KMS-11 (cell line): ENCODE results near the gene EPHB3.
"Not testable (repeated sequence)": the region's sequence is repeated elsewhere in the genome, so short reads cannot be mapped to it uniquely, and the experiment has no call there.

Experiments
- H2AFZ ChIP-seq: fragments of 200-600 bp; sonication (generic); 2 replicates; pipeline ENCODE4 v1.6.1; 2016; ENCODE audit warnings: antibody characterized with exemption, mixed run types, low read depth
- H3K27ac ChIP-seq: fragments of 200-600 bp; sonication (generic); 2 replicates; pipeline ENCODE4 v1.6.1; 2016; ENCODE audit warnings: mild to moderate bottlenecking, mixed run types
- H3K27me3 ChIP-seq: fragments of 200-600 bp; sonication (generic); 2 replicates; pipeline ENCODE4 v1.6.1; 2017; ENCODE audit warnings: mild to moderate bottlenecking, low read depth, mixed run types, moderate library complexity; ENCODE audit not compliant: insufficient read depth
- H3K36me3 ChIP-seq: fragments of 200-600 bp; sonication (generic); 2 replicates; pipeline ENCODE4 v1.6.1; 2017; ENCODE audit warnings: mild to moderate bottlenecking, mixed run types; ENCODE audit not compliant: insufficient read depth
- H3K4me1 ChIP-seq: fragments of 200-600 bp; sonication (generic); 2 replicates; pipeline ENCODE4 v1.6.1; 2016; ENCODE audit warnings: mild to moderate bottlenecking, low read depth, mixed run types; ENCODE audit not compliant: poor library complexity, severe bottlenecking
- H3K4me2 ChIP-seq: fragments of 200-600 bp; sonication (generic); 2 replicates; pipeline ENCODE4 v1.7.0; 2016; ENCODE audit warnings: mild to moderate bottlenecking, mixed run types
- H3K4me3 ChIP-seq: fragments of 200-600 bp; sonication (generic); IDR thresholded peaks from 2 replicates; pipeline ENCODE4 v1.6.1; 2017; ENCODE audit warnings: low read depth, low read length, mixed read lengths; ENCODE audit not compliant: insufficient read depth
- H3K79me2 ChIP-seq: fragments of 200-600 bp; sonication (generic); 2 replicates; pipeline ENCODE4 v1.6.1; 2016; ENCODE audit warnings: low read depth, mixed run types; ENCODE audit not compliant: insufficient read depth
- H3K9ac ChIP-seq: fragments of 200-600 bp; sonication (generic); 2 replicates; pipeline ENCODE4 v1.6.1; 2016; ENCODE audit warnings: mild to moderate bottlenecking, mixed run types
- H4K20me1 ChIP-seq: fragments of 200-600 bp; sonication (generic); 2 replicates; pipeline ENCODE4 v1.6.1; 2016; ENCODE audit warnings: mild to moderate bottlenecking, mixed run types; ENCODE audit not compliant: insufficient read depth
- TF ChIP-seq, protein P1 (sequence below): fragments of 200-600 bp; sonication (generic); conservative IDR thresholded peaks from 2 replicates; pipeline ENCODE4 v1.6.1; 2017; ENCODE audit warnings: low read depth, mild to moderate bottlenecking, antibody characterized with exemption, low read length, moderate library complexity, mixed read lengths

Gene EPHB3

DNA sequence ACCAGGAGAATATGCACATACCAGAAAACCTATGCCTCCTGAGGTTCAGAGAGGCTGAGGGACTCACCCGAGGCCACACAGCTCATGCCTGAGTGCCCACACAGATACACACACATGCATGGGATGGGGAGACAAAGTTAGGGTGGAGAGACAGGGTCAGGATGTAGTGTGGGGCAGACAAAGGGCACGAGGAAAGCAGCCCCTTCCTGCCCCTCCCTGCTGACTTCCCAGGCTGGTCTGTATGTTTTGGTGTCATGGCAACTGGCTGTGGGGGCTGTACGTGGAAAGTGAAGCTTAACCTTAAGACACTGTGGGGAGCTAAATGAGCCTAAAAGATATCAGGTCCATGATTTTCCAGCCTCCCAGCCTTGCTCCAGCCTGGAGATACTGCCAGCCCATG is 57.8 kb downstream of the EPHB3 start:
- Histone ChIP-seq H3K27me3 (no peaks in the 10 kb centered on the region), H2AFZ (no peak overlapping the region), H3K27ac (no peak overlapping the region), H3K4me3 (no peak overlapping the region), H3K9ac (no peak overlapping the region), H3K36me3 (no peaks in the 10 kb centered on the region), H3K4me2 (no peak overlapping the region), H4K20me1 (no peaks in the 10 kb centered on the region), H3K4me1 (no peaks in the 10 kb centered on the region), H3K79me2 (no peaks in the 10 kb centered on the region)
- TF ChIP-seq, protein P1, sequence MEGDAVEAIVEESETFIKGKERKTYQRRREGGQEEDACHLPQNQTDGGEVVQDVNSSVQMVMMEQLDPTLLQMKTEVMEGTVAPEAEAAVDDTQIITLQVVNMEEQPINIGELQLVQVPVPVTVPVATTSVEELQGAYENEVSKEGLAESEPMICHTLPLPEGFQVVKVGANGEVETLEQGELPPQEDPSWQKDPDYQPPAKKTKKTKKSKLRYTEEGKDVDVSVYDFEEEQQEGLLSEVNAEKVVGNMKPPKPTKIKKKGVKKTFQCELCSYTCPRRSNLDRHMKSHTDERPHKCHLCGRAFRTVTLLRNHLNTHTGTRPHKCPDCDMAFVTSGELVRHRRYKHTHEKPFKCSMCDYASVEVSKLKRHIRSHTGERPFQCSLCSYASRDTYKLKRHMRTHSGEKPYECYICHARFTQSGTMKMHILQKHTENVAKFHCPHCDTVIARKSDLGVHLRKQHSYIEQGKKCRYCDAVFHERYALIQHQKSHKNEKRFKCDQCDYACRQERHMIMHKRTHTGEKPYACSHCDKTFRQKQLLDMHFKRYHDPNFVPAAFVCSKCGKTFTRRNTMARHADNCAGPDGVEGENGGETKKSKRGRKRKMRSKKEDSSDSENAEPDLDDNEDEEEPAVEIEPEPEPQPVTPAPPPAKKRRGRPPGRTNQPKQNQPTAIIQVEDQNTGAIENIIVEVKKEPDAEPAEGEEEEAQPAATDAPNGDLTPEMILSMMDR, result no peak

DNA sequence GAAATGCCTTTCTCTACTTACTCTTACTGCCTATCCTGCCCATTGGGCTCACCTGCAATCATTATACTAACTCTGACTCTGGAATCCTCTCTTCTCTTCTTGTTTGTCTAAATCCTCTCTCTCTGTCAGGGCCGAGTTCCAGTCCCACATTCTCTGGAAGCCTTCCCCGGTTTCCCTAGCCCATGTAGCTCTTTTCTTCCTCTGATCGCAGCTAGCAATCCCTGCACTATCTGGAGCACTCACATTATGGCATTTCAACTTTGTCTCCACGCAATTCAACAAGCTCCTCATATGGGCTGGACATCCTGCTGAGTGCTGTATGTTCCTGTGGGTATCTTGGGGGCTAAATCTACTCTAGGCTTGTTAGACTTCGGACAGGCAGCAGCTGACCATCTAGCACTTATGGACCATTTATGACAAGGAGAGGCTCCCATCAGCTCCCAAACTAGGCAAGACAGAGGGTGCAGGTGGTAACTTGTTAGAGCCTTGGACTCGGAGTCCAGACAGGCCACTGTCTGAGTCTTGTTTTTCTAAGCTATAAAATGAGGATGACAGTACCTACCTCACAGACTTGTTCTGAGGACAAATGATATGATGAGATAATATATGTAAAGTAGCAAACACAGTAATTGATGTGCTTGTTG is 58.3 kb downstream of the EPHB3 start:
- H3K27me3 ChIP-seq, result no peaks in the 10 kb centered on the region
- TF ChIP-seq, protein P1, result no peak
- H3K4me2 ChIP-seq, result no peak overlapping the region
- H3K4me1 ChIP-seq, result no peaks in the 10 kb centered on the region
- H3K27ac ChIP-seq, result no peak overlapping the region
- H3K79me2 ChIP-seq, result no peaks in the 10 kb centered on the region
- no peak overlapping the region for H3K4me3 ChIP-seq
- H2AFZ ChIP-seq, result no peak overlapping the region
- no peak overlapping the region for H3K9ac ChIP-seq
- H4K20me1 ChIP-seq, result no peaks in the 10 kb centered on the region
- H3K36me3 ChIP-seq, result no peaks in the 10 kb centered on the region

DNA sequence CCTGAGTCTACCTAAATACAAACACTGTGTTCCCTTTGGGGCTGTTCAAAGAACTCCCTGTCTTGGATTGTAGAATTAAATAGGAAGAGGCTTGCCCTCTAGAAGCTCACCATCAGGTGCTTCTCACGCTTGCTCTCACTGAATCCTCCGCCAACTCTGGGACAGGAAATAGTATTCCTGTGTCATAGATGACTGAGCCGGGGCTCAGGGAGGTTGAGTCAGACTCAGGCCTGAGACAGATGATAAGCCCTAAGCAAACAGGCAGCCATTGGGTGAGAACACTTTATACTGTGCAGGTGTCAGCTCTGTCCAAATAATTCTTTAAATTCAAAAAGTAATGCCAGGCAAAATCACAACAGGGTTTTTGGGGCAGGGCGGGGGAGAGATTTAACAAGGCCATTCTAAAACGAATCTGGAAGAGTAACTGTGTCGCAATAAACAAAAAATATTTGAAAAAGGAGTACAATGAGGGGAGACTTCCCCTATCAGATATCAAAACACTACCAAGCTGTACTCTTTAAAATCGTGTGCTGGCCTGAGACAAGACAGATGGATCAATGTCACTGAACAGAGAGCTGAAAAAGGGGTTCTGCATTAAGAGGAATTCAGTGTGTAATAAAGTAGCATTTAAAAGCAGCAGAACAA is 59.0 kb downstream of the EPHB3 start:
- Histone ChIP-seq H2AFZ (no peak overlapping the region), H3K79me2 (no peaks in the 10 kb centered on the region), H3K27me3 (no peaks in the 10 kb centered on the region), H3K4me2 (no peak overlapping the region), H4K20me1 (no peaks in the 10 kb centered on the region), H3K4me3 (no peak overlapping the region), H3K36me3 (no peaks in the 10 kb centered on the region), H3K4me1 (no peaks in the 10 kb centered on the region), H3K9ac (no peak overlapping the region), H3K27ac (no peak overlapping the region)
- TF ChIP-seq, protein P1, result no peak

DNA sequence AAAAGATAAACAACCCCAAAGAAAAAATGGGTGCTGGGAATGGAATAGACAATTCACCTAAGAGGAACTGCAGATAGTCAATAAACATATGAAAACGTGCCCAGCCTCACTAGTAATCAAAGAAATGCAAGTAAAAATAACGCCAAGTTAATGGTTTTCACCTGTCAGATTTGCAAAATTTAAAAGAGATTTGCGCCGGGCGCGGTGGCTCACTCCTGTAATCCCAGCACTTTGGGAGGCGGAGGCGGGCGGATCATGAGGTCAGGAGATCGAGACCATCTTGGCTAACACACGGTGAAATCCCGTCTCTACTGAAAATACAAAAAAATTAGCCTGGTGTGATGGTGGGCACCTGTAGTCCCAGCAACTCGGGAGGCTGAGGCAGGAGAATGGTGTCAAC is 60.6 kb downstream of the EPHB3 start:
- H3K27me3 ChIP-seq, H3K27ac ChIP-seq, H3K4me1 ChIP-seq, H3K4me3 ChIP-seq, H3K36me3 ChIP-seq, H4K20me1 ChIP-seq, H2AFZ ChIP-seq, H3K4me2 ChIP-seq, H3K9ac ChIP-seq, H3K79me2 ChIP-seq: not testable (repeated sequence)

DNA sequence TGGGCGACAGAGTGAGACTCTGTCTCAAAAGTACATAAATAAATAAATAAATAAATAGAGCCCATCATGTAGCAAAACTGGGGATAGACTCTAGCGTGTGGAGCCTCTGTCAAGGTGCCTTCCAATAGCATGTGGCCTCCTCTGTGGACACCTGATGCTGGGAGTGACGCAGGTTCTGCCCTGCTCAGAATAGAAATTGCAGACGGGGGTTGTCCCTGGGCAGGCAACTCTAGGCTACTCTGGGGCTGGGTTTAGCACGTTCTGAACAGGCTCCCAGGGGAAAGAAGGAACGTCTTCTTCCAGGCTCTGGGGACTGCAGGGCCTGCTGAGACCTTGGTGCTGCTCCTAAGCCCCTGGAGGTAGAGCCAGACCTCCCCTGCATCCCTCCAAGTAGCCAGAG is 65.3 kb downstream of the EPHB3 start:
- Histone ChIP-seq H3K4me2 (no peak overlapping the region), H3K27ac (no peak overlapping the region), H3K9ac (no peak overlapping the region), H3K27me3 (no peaks in the 10 kb centered on the region), H3K79me2 (no peaks in the 10 kb centered on the region), H4K20me1 (no peaks in the 10 kb centered on the region), H3K4me3 (no peak overlapping the region), H3K36me3 (no peaks in the 10 kb centered on the region), H2AFZ (no peak overlapping the region), H3K4me1 (no peaks in the 10 kb centered on the region)
- TF ChIP-seq, protein P1, result no peak
